K562 (cell line): Measurements from ENCODE around the gene MYCBP2. TPM values are rescaled to one million over a fixed set of nuclear protein-coding genes. Genes with fewer than 3 reads are reported as not detected.

Source experiments
- ATAC-seq: fragments of 200-7000 bp; cut with Tn5 transposase; 3 replicates; pipeline ENCODE4 v1.9.1; 2020; ENCODE audit warnings: moderate library complexity
- BruUV-seq: library from RNA; stranded (reverse); fragments of 400-500 nt; replicated peaks from 2 replicates; lab custom pipeline; 2021; lab: Mats Ljungman, UMichigan
- CTCF ChIA-PET: fragments of 300-600 bp; formaldehyde crosslinking; extraction: SDS; loops from one replicate; lab custom pipeline; 2021; ENCODE audit warnings: low intra/inter-chr PET ratio; lab: Yijun Ruan, JAX
- POLR2A ChIA-PET: fragments of 300-600, 350-650 bp; sonication (Branson Sonifier 250); formaldehyde crosslinking; extraction: SDS; loops from one replicate; lab custom pipeline; 2021; ENCODE audit warnings: antibody characterized with exemption, inconsistent platforms; lab: Yijun Ruan, JAX
- DNase-seq, 4 experiments: peaks; one replicate each; pipeline versions ENCODE4 v3.0.0 to v3.0.0-alpha.2; 2011 to 2018; ENCODE audit warnings: low spot score in 3 of 4, mixed read lengths in 3 of 4; ENCODE audit errors: extremely low read depth in 1 of 4
- FAIRE-seq: peaks from 2 replicates; lab custom pipeline; 2011; peaks lifted over from hg19 to GRCh38; lab: Jason Lieb, UNC
- H2AFZ ChIP-seq: 2 replicates; pipeline ENCODE4 v1.6.0; 2011; ENCODE audit warnings: low read depth, low read length, control low read depth, inconsistent platforms
- H3K27ac ChIP-seq: fragments of 200-600 bp; 3 replicates; pipeline ENCODE4 v1.8.0; 2011; ENCODE audit warnings: low read depth, mild to moderate bottlenecking, control low read depth, inconsistent platforms, low read length, moderate library complexity, mixed read lengths; ENCODE audit errors: extremely low read depth
- H3K27me3 ChIP-seq, 2 experiments: fragments of 300-600 bp in 1 of 2; 2 replicates in 1 of 2; 3 replicates in 1 of 2; pipeline versions ENCODE4 v1.6.0 to v1.8.0; 2011; ENCODE audit warnings: inconsistent platforms in 2 of 2, low read length in 2 of 2, mild to moderate bottlenecking in 1 of 2, mixed read lengths in 1 of 2, moderate library complexity in 1 of 2; ENCODE audit not compliant: control insufficient read depth in 2 of 2, insufficient read depth in 2 of 2
- H3K36me3 ChIP-seq: fragments of 300-600 bp; 3 replicates; pipeline ENCODE4 v1.8.0; 2011; ENCODE audit warnings: mild to moderate bottlenecking, low read length, inconsistent platforms; ENCODE audit not compliant: control insufficient read depth, insufficient read depth
- H3K4me1 ChIP-seq, 2 experiments: fragments of 200-600 bp in 1 of 2; replicated peaks in 1 of 2; 2 replicates in 1 of 2; 3 replicates in 1 of 2; pipeline versions ENCODE4 v1.5.1 to v1.8.0; 2011; ENCODE audit warnings: inconsistent platforms in 2 of 2, low read length in 2 of 2, mild to moderate bottlenecking in 1 of 2, mixed read lengths in 1 of 2, moderate library complexity in 1 of 2; ENCODE audit not compliant: control insufficient read depth in 2 of 2, insufficient read depth in 2 of 2
- H3K4me2 ChIP-seq: 2 replicates; pipeline ENCODE4 v1.6.1; 2011; ENCODE audit warnings: low read length, control low read depth, inconsistent platforms, mixed read lengths; ENCODE audit not compliant: insufficient read depth
- H3K4me3 ChIP-seq: fragments of 200-600 bp; sonication (generic), shearing (Covaris generic); 2 replicates; pipeline ENCODE4 v1.5.1; 2016; ENCODE audit warnings: control low read depth, inconsistent platforms
- H3K79me2 ChIP-seq: fragments of 200-600 bp; 3 replicates; pipeline ENCODE4 v1.8.0; 2011; ENCODE audit warnings: low read length, inconsistent platforms; ENCODE audit not compliant: control insufficient read depth, insufficient read depth
- H3K9ac ChIP-seq, 2 experiments: 2 replicates each; pipeline versions ENCODE4 v1.6.0 to v1.6.1; 2011; ENCODE audit warnings: low read depth in 2 of 2, low read length in 2 of 2, control low read depth in 1 of 2, inconsistent platforms in 1 of 2, mild to moderate bottlenecking in 1 of 2, mixed read lengths in 1 of 2; ENCODE audit not compliant: insufficient read depth in 1 of 2
- H3K9me1 ChIP-seq: one replicate; pipeline ENCODE4 v1.6.0; 2011; ENCODE audit warnings: inconsistent platforms, mild to moderate bottlenecking, low read length, moderate library complexity; ENCODE audit not compliant: control insufficient read depth, insufficient read depth
- H3K9me3 ChIP-seq: replicated peaks from 2 replicates; pipeline ENCODE4 v1.5.1; 2011; ENCODE audit warnings: low read depth, low read length, inconsistent platforms; ENCODE audit not compliant: control insufficient read depth, insufficient read depth
- H4K20me1 ChIP-seq: replicated peaks from 2 replicates; pipeline ENCODE4 v1.6.1; 2011; ENCODE audit warnings: low read length, inconsistent platforms, mixed read lengths; ENCODE audit not compliant: control insufficient read depth, insufficient read depth
- FOXP4 ChIP-seq: sonication (generic); formaldehyde crosslinking; IDR thresholded peaks from 2 replicates; pipeline ENCODE4 v1.8.0; 2022; ENCODE audit warnings: mild to moderate bottlenecking, missing genetic modification reagents, borderline replicate concordance
- IFI16 ChIP-seq: fragments of 250-450 bp; sonication (Bioruptor Pico); IDR thresholded peaks from 2 replicates; pipeline ENCODE4 v2.1.2; 2022; ENCODE audit warnings: mild to moderate bottlenecking, inconsistent platforms
- TCF3 ChIP-seq: sonication (generic); formaldehyde crosslinking; IDR thresholded peaks from 2 replicates; pipeline ENCODE4 v1.4.0; 2020; ENCODE audit warnings: mild to moderate bottlenecking, missing genetic modification reagents
- ZNF584 ChIP-seq: fragments of 200-800 bp; sonication (Bioruptor generic); IDR thresholded peaks from 2 replicates; pipeline ENCODE4 v1.6.1; 2016; ENCODE audit warnings: low read depth, mild to moderate bottlenecking, missing genetic modification characterization, missing compliant biosample characterization
- ZNF740 ChIP-seq, 3 experiments: fragments of 200-800 bp in 1 of 3; sonication (Bioruptor generic) in 1 of 3; sonication (generic) in 1 of 3; formaldehyde crosslinking in 1 of 3; IDR thresholded peaks; 2 replicates each; pipeline versions ENCODE4 v1.6.1 to v1.8.0; 2016 to 2022; ENCODE audit warnings: mild to moderate bottlenecking in 2 of 3, missing compliant biosample characterization in 2 of 3, missing genetic modification characterization in 2 of 3, missing genetic modification reagents in 1 of 3
- WGBS: fragments of 100-300 bp; shearing (Covaris generic); methylation state at CpG from one replicate; pipeline ENCODE4 v1.1.6; 2016; ENCODE audit warnings: low coverage, mixed read lengths; ENCODE audit not compliant: insufficient coverage; ENCODE audit errors: missing lambda C conversion rate; 5-methylcytosine and 5-hydroxymethylcytosine counted together
- in situ Hi-C: fragments of 300-500 bp; cut with MboI; formaldehyde crosslinking; loops from 4 replicates; pipeline ENCODE4 v1.15.0; 2018; ENCODE audit warnings: inconsistent platforms, mixed read lengths
- intact Hi-C: fragments of 100-400 bp; cut with micrococcal nuclease; formaldehyde crosslinking; loops from 2 replicates; pipeline ENCODE4 v1.14.2; 2022
- polyA plus RNA-seq, 8 experiments: library from polyadenylated mRNA; depleted of rRNA in 4 of 8; stranded (reverse) in 5 of 8; unstranded in 3 of 8; fragments of >200 nt; fragmentation: Nextera tagmentation in 2 of 8; fragmentation: Illumina TruSeq in 1 of 8; extraction: Ambion mirVana in 2 of 8; extraction: Trizol in 1 of 8; gene quantifications; 2 replicates each; pipeline versions ENCODE4 v1.2.1 to v1.2.3, GENCODE V29; 2011 to 2014; ENCODE audit warnings: inconsistent platforms in 1 of 8, missing spikeins in 1 of 8
- total RNA-seq, 7 experiments: library from RNA; depleted of rRNA in 6 of 7; stranded (reverse); fragments of >200 nt in 6 of 7; fragmentation: Illumina TruSeq in 2 of 7; extraction: Trizol in 2 of 7; gene quantifications; 2 replicates each; pipeline versions ENCODE4 v1.2.1 to v1.2.3, GENCODE V29; 2011 to 2021; ENCODE audit warnings: low replicate concordance in 1 of 7

MYCBP2 gene
- total and polyA plus RNA-seq, 9 of the 15 experiments (the other 6 are each of a cell fraction or from before 2014, with no cell fraction given), result 13.2 to 47.2 (median 28.9) TPM

GRCh38 chr13:77299587-77299986 lies 27.3 kb downstream of the MYCBP2 start:
- Histone ChIP-seq H3K9ac (no peak overlapping the region), H3K4me3 (no peak overlapping the region), H3K9me1 (no peaks in the 10 kb centered on the region), H3K4me1 (peaks cover 0 to 12% of the 10 kb centered on the region in 2 experiments; a peak in 2 of 5 replicates), H3K27me3 (no peaks in the 10 kb centered on the region), H4K20me1 (no peaks in the 10 kb centered on the region), H3K27ac (no peak overlapping the region), H2AFZ (no peak overlapping the region)
- CTCF ChIA-PET, result no interaction called here
- 55% methylated on average over 1 of the region's 1 CpG for WGBS
- in situ Hi-C loops, result no loop called here
- no peak for DNase-seq
- no peak for ATAC-seq
- no peak for TF ChIP-seq ZNF740 (CRISPR knock-in tag; IDR thresholded peaks at IDR 0.05)
- no peak for TF ChIP-seq ZNF740 (tag; IDR thresholded peaks at IDR 0.05)
- no peak for TF ChIP-seq TCF3 (CRISPR knock-in tag)
- TF ChIP-seq FOXP4, result no peak
- TF ChIP-seq ZNF584 (CRISPR knock-in tag), result no peak
- TF ChIP-seq IFI16 (CRISPR knock-in tag), result no peak
- TF ChIP-seq, all 486 proteins: peak for 0
- Histone ChIP-seq H3K4me2 (no peak overlapping the region), H3K79me2 (peaks cover 44% of the 10 kb centered on the region), H3K9me3 (no peaks in the 10 kb centered on the region), H3K36me3 (0 out of 3 replicates have a peak, but pooled peaks cover 7% of the 10 kb centered on the region)
- POLR2A ChIA-PET, result no interaction called here
- no TSS peak for BruUV-seq
- no peak for FAIRE-seq
- intact Hi-C loops, result no loop called here
